Measurements from ENCODE around the gene TRIM38. TPM values are rescaled to one million over a fixed set of nuclear protein-coding genes. Genes with fewer than 3 reads are reported as not detected.
A peak's percentile ranks its signal among the peaks of the same experiment; 100 is the strongest.

Gene TRIM38
- total RNA-seq, 4 donors from 2014 or later = 11.5 to 14.0 (median 12.4) TPM

- TF ChIP-seq POLR2A (IDR thresholded peaks at IDR 0.05) = no peak
- no peak for TF ChIP-seq CTCF (IDR thresholded peaks at IDR 0.05)
- H3K36me3 ChIP-seq = peaks cover 4 to 5% of the 10 kb centered on the region in 2 donors
- DNase-seq = no peak
- H3K27me3 ChIP-seq = no peaks in the 10 kb centered on the region
- 77 to 81% methylated on average over 3 of the region's 3 CpGs for WGBS, 2 donors
- peak overlapping the region; percentile 66 to 86 (median 81) for H3K27ac ChIP-seq
- intact Hi-C loops (cut with DNase I) = no loop called here
- no peak overlapping the region for H3K4me3 ChIP-seq (replicated peaks in 1 of 3)
- peaks cover 14 to 34% of the 10 kb centered on the region in 2 donors for H3K4me1 ChIP-seq
- H3K9me3 ChIP-seq = no peaks in the 10 kb centered on the region
Measured at GRCh38 chr6:25961619-25962148, 918 bp upstream of the TRIM38 start.

- Histone ChIP-seq H3K36me3 (peaks cover 4 to 9% of the 10 kb centered on the region in 2 donors), H3K9me3 (no peaks in the 10 kb centered on the region), H3K4me3 (replicated peaks in 1 of 3) (peak overlapping the region in 2 of 3 donors; percentile 36 to 47), H3K27ac (peak overlapping the region in 2 of 3 donors; percentile 81 to 86), H3K4me1 (peaks cover 24 to 48% of the 10 kb centered on the region in 2 donors), H3K27me3 (no peaks in the 10 kb centered on the region)
- 5 to 14% methylated on average over 6 of the region's 6 CpGs for WGBS, 2 donors
- no peak for TF ChIP-seq POLR2A (IDR thresholded peaks at IDR 0.05)
- no peak for TF ChIP-seq CTCF (IDR thresholded peaks at IDR 0.05)
- peak in 1 of 2 donors; percentile 25 for DNase-seq
- intact Hi-C loops (cut with DNase I) = no loop called here
Measured at GRCh38 chr6:25963426-25964123, 973 bp downstream of the TRIM38 start.

GRCh38 chr6:25965058-25965457 lies 2.5 kb downstream of the TRIM38 start:
- H3K4me3 ChIP-seq (replicated peaks in 1 of 3) = no peak overlapping the region
- H3K27ac ChIP-seq = no peak overlapping the region
- H3K36me3 ChIP-seq = peaks cover 4 to 19% of the 10 kb centered on the region in 2 donors
- WGBS, 2 donors = 93 to 100% methylated on average over 4 of the region's 4 CpGs
- no peaks in the 10 kb centered on the region for H3K27me3 ChIP-seq
- H3K4me1 ChIP-seq = peaks cover 24 to 48% of the 10 kb centered on the region in 2 donors
- no peaks in the 10 kb centered on the region for H3K9me3 ChIP-seq
- no peak for TF ChIP-seq POLR2A (IDR thresholded peaks at IDR 0.05)
- no peak for TF ChIP-seq CTCF (IDR thresholded peaks at IDR 0.05)
- DNase-seq = no peak
- intact Hi-C loops (cut with DNase I) = no loop called here

GRCh38 chr6:25966711-25967110 lies 4.1 kb downstream of the TRIM38 start:
- Histone ChIP-seq H3K27me3 (no peaks in the 10 kb centered on the region), H3K4me3 (replicated peaks in 1 of 3) (no peak overlapping the region), H3K27ac (no peak overlapping the region), H3K9me3 (no peaks in the 10 kb centered on the region), H3K4me1 (peaks cover 34 to 63% of the 10 kb centered on the region in 2 donors), H3K36me3 (peaks cover 5 to 28% of the 10 kb centered on the region in 2 donors)
- intact Hi-C loops (cut with DNase I) = no loop called here
- TF ChIP-seq CTCF (IDR thresholded peaks at IDR 0.05) (no peak), POLR2A (IDR thresholded peaks at IDR 0.05) (no peak)
- no peak for DNase-seq
- WGBS, 2 donors = 94 to 98% methylated on average over 9 of the region's 9 CpGs

- H3K4me1 ChIP-seq = peaks cover 32 to 59% of the 10 kb centered on the region in 2 donors
- no peak overlapping the region for H3K27ac ChIP-seq
- no peaks in the 10 kb centered on the region for H3K27me3 ChIP-seq
- no peak for DNase-seq
- intact Hi-C loops (cut with DNase I) = no loop called here
- TF ChIP-seq POLR2A (IDR thresholded peaks at IDR 0.05) (no peak), CTCF (IDR thresholded peaks at IDR 0.05) (no peak)
- peaks cover 25 to 44% of the 10 kb centered on the region in 2 donors for H3K36me3 ChIP-seq
- no peaks in the 10 kb centered on the region for H3K9me3 ChIP-seq
- no peak overlapping the region for H3K4me3 ChIP-seq (replicated peaks in 1 of 3)
Measured at GRCh38 chr6:25968769-25969168, 6.2 kb downstream of the TRIM38 start.
